ENCODE measurements around the gene BCR.

The BCR gene

DNA sequence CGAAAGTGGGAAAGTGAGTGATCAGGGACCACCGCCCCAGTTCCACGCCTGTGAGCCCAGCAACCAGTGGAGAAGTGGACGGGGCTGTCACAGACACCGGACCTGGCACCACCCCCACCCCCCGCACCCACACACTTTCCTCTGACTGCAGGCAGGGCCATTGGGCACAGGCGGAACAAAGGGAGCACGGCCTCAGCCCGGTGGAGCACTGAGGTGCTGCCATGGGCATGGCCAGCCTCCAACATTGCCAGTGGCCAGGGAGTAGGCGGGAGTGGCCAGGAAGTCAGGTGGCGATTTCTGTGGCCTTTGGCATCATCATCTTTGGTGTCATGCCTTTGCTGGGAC lies 78.5 kb downstream of the BCR start:
- peaks cover 1% of the 10 kb centered on the region for H3K36me3 ChIP-seq
- H3K4me3 ChIP-seq (ENCODE audit: low read depth, low read length), result no peak overlapping the region
- TF ChIP-seq, protein P1, sequence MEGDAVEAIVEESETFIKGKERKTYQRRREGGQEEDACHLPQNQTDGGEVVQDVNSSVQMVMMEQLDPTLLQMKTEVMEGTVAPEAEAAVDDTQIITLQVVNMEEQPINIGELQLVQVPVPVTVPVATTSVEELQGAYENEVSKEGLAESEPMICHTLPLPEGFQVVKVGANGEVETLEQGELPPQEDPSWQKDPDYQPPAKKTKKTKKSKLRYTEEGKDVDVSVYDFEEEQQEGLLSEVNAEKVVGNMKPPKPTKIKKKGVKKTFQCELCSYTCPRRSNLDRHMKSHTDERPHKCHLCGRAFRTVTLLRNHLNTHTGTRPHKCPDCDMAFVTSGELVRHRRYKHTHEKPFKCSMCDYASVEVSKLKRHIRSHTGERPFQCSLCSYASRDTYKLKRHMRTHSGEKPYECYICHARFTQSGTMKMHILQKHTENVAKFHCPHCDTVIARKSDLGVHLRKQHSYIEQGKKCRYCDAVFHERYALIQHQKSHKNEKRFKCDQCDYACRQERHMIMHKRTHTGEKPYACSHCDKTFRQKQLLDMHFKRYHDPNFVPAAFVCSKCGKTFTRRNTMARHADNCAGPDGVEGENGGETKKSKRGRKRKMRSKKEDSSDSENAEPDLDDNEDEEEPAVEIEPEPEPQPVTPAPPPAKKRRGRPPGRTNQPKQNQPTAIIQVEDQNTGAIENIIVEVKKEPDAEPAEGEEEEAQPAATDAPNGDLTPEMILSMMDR (IDR thresholded peaks at IDR 0.05; ENCODE audit: low read depth, low read length), result no peak

DNA sequence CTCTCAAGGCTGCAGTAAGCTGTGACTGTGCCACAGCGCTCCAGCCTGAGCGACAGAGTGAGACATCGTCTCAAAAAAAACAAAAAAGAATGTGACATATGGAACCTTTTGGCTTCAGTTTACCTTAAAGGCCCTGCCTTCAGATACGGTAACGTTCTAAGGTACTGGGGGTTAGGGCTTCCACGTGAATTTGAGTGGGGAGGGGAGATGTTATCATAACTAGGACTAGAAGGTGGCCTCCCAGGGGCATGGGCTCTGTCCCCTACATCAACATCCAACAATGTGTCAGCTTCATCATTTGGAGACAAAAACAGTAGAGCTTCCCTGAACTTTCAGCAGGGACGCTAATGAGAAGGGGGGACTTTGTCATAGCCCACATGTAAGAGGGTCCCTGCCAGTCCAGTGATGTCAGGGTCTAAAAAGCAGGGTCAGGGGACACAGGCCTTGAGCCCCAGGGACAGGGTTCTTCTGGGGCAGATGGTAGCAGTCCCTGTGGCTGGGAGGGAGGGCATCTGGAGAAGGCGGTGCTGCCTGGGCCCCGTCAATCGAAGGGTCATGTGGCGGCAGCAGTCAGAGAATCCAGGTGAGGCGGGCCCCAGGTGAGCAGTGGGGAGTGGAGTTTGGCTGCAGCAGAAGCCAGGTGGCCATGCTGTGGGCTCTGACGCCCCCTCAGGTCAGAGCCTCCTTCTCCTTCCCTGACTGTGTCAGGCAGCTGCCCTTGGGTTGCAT lies 79.8 kb downstream of the BCR start:
- peaks cover 3% of the 10 kb centered on the region for H3K36me3 ChIP-seq

More for the DNA sequence above, 78.5 kb downstream of the BCR start:
- no peak for DNase-seq
- H3K27me3 ChIP-seq, result no peaks in the 10 kb centered on the region
- H3K4me1 ChIP-seq, result no peaks in the 10 kb centered on the region
- no peaks in the 10 kb centered on the region for H3K9me3 ChIP-seq

DNA sequence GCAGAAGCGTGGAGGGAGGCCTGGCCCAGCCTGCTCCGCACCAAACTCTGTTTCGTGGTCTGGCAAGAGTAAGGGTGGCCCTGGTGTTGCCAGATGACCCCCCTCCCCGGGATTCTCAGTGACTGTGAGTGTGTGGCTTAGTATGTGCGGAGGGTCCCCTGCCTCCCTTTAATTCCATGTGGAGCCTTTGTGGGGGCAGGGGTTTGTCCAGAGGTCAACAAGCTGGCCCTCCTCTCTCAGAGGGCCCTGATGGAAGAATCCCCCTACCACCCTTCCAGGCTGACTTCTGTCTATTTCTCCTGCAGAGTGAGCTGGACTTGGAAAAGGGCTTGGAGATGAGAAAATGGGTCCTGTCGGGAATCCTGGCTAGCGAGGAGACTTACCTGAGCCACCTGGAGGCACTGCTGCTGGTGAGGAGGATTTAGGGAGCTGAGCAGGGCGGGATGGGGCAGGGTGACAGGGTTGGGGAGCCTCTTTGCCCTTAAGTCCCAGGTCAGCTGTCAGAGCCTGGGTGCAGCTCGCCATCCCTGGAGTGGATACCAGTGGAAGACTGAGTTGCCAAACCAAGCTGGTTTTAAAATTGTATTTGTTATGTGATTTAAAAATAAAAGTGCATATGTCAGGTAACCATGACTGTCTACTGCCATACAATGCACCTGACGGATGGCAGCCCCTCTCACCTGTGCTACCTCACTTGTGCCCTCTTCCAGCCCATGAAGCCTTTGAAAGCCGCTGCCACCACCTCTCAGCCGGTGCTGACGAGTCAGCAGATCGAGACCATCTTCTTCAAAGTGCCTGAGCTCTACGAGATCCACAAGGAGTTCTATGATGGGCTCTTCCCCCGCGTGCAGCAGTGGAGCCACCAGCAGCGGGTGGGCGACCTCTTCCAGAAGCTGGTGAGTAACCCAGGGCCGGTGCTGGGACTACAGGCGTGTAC lies 80.6 kb downstream of the BCR start:
- H3K27me3 ChIP-seq, result no peaks in the 10 kb centered on the region
- no peaks in the 10 kb centered on the region for H3K4me1 ChIP-seq
- H3K4me3 ChIP-seq (ENCODE audit: low read depth, low read length), result no peak overlapping the region
- no peaks in the 10 kb centered on the region for H3K9me3 ChIP-seq
- DNase-seq, result no peak
- peaks cover 3% of the 10 kb centered on the region for H3K36me3 ChIP-seq
- TF ChIP-seq, protein P1 (IDR thresholded peaks at IDR 0.05; ENCODE audit: low read depth, low read length), result no peak

More for the DNA sequence above, 79.8 kb downstream of the BCR start:
- no peak for DNase-seq
- Histone ChIP-seq H3K4me1 (no peaks in the 10 kb centered on the region), H3K9me3 (no peaks in the 10 kb centered on the region), H3K27me3 (no peaks in the 10 kb centered on the region), H3K4me3 (ENCODE audit: low read depth, low read length) (no peak overlapping the region)
- TF ChIP-seq, protein P1 (IDR thresholded peaks at IDR 0.05; ENCODE audit: low read depth, low read length), result no peak

DNA sequence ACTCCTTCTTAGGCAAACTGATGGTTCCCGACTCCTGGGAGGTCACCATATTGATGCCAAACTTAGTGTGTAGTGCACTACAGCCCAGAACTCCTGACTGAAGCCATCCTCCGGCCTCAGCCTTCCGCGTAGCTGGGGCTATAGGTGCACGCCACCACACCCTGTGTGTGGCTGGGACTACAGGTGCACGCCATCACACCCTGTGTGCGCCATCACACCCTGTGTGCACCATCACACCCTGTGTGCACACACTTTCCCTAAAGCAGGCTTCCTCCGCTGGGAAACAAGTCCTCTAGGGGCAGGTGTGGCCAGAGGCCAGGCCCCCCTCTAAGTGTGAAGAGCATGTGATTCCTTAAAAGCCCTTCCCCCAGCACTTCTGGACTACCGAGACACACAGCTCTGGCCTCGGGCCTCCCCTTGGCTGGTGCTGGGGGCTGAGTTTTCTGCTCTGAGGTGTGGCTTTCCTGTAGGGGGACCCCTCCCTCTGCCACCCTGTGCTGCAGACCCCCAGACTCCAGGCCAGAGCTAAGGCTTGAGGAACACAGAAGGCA lies 81.7 kb downstream of the BCR start:
- H3K4me3 ChIP-seq (ENCODE audit: low read depth, low read length), result no peak overlapping the region
- no peaks in the 10 kb centered on the region for H3K27me3 ChIP-seq
- H3K9me3 ChIP-seq, result no peaks in the 10 kb centered on the region
- TF ChIP-seq, protein P1 (IDR thresholded peaks at IDR 0.05; ENCODE audit: low read depth, low read length), result no peak
- DNase-seq, result no peak
- peaks cover 3% of the 10 kb centered on the region for H3K36me3 ChIP-seq
- no peaks in the 10 kb centered on the region for H3K4me1 ChIP-seq

DNA sequence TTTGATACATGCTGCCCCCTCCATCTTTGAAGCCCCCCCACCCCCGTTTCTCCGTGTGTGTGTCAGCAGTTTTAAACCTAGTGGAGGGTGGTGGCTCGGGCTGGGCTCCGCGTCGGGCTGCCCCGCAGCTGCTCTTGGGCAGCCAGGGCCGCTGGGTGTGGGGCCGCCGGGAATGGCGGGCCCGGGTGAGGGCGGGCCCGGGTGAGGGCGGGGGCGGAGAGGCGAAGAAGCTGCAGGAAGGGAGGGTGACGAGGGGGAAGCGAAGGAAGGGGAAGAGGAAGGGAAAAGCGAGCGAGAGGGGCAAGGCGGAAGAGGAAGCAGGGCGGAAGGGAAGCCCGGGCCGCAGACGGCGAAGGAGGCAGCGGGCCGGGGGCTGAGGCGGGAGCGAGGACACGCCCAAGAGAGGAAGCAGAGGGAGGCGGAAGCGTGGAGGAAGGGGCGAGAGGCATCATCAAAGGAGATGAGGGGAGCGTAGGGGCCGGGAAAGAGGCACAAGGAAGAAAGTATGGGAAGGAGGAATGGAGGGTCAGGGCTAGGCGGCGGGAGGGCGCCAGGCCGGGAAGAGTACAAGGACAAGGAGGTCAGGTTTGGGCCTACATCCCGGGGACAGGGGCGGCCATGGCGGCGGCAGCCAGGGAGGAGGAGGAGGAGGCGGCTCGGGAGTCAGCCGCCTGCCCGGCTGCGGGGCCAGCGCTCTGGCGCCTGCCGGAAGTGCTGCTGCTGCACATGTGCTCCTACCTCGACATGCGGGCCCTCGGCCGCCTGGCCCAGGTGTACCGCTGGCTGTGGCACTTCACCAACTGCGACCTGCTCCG lies 82.4 kb downstream of the BCR start:
- H3K4me1 ChIP-seq, result no peaks in the 10 kb centered on the region
- H3K36me3 ChIP-seq, result peaks cover 3% of the 10 kb centered on the region
- no peaks in the 10 kb centered on the region for H3K9me3 ChIP-seq
- no peak for DNase-seq
- H3K4me3 ChIP-seq (ENCODE audit: low read depth, low read length), result no peak overlapping the region
- TF ChIP-seq, protein P1 (IDR thresholded peaks at IDR 0.05; ENCODE audit: low read depth, low read length), result no peak
- no peaks in the 10 kb centered on the region for H3K27me3 ChIP-seq

Measured in BE2C (cell line).